Neural cell (in vitro differentiated cells): ENCODE measurements around the gene SPIB. TPM values are rescaled to one million over a fixed set of nuclear protein-coding genes. Genes with fewer than 3 reads are reported as not detected.

ENCODE experiments used
- H2AFZ ChIP-seq: fragments of 200-600, 300-800 bp; sonication (generic), shearing (Covaris generic); 2 replicates; pipeline ENCODE4 v1.6.0; 2014; ENCODE audit warnings: low read depth, mild to moderate bottlenecking, antibody characterized with exemption, low read length, moderate library complexity
- H3F3A ChIP-seq: fragments of 200-600 bp; shearing (Covaris generic); 2 replicates; pipeline ENCODE4 v1.6.1; 2016; ENCODE audit warnings: mild to moderate bottlenecking, moderate library complexity, mixed read lengths, antibody characterized with exemption, low read length; ENCODE audit not compliant: insufficient read depth, poor library complexity, severe bottlenecking
- H3K27ac ChIP-seq: fragments of 200-600, 300-800 bp; sonication (generic), shearing (Covaris generic); 2 replicates; pipeline ENCODE4 v1.5.1; 2014; ENCODE audit warnings: mild to moderate bottlenecking, low read length, moderate library complexity
- H3K27me3 ChIP-seq: fragments of 300-800, 200-600 bp; sonication (generic), shearing (Covaris generic); 2 replicates; pipeline ENCODE4 v1.6.0; 2014; ENCODE audit warnings: mild to moderate bottlenecking, low read depth, low read length, moderate library complexity; ENCODE audit not compliant: insufficient read depth
- H3K36me3 ChIP-seq: fragments of 300-800, 200-600 bp; sonication (generic), shearing (Covaris generic); 2 replicates; pipeline ENCODE4 v1.5.1; 2014; ENCODE audit warnings: mild to moderate bottlenecking, antibody characterized with exemption, low read length, moderate library complexity; ENCODE audit not compliant: insufficient read depth
- H3K4me2 ChIP-seq: fragments of 300-800, 200-600 bp; sonication (generic), shearing (Covaris generic); 2 replicates; pipeline ENCODE4 v1.6.0; 2014; ENCODE audit warnings: mild to moderate bottlenecking, low read length
- H3K4me3 ChIP-seq: fragments of 300-800, 200-600 bp; sonication (generic), shearing (Covaris generic); 2 replicates; pipeline ENCODE4 v1.5.1; 2014; ENCODE audit warnings: mild to moderate bottlenecking, low read length, moderate library complexity
- H3K79me2 ChIP-seq: fragments of 200-600 bp; shearing (Covaris generic); replicated peaks from 2 replicates; pipeline ENCODE4 v1.6.0; 2014; ENCODE audit warnings: mild to moderate bottlenecking, low read length, moderate library complexity; ENCODE audit not compliant: insufficient read depth
- H3K9ac ChIP-seq: fragments of 300-800, 200-600 bp; sonication (generic), shearing (Covaris generic); 2 replicates; pipeline ENCODE4 v1.6.1; 2016; ENCODE audit warnings: mild to moderate bottlenecking, low read length, mixed read lengths
- H3K9me2 ChIP-seq: fragments of 200-600 bp; shearing (Covaris generic); 2 replicates; pipeline ENCODE4 v1.6.1; 2016; ENCODE audit warnings: mild to moderate bottlenecking, low read length, mixed read lengths; ENCODE audit not compliant: insufficient read depth
- H3K9me3 ChIP-seq: fragments of 200-600, 300-800 bp; sonication (generic), shearing (Covaris generic); 2 replicates; pipeline ENCODE4 v1.6.1; 2016; ENCODE audit warnings: mild to moderate bottlenecking, mixed run types, low read length, moderate library complexity, mixed read lengths
- H4K20me1 ChIP-seq: fragments of 200-600 bp; shearing (Covaris generic); 2 replicates; pipeline ENCODE4 v1.6.1; 2016; ENCODE audit warnings: mild to moderate bottlenecking, mixed run types; ENCODE audit not compliant: insufficient read depth
- CTCF ChIP-seq: fragments of 450-650 bp; IDR thresholded peaks from 2 replicates; pipeline ENCODE4 v1.5.1; 2014; ENCODE audit warnings: antibody characterized with exemption, mild to moderate bottlenecking, moderate library complexity; ENCODE audit not compliant: poor library complexity, severe bottlenecking
- EP300 ChIP-seq: fragments of 450-650 bp; conservative IDR thresholded peaks from 2 replicates; pipeline ENCODE4 v1.6.1; 2014; ENCODE audit warnings: antibody characterized with exemption, mild to moderate bottlenecking, moderate library complexity; ENCODE audit not compliant: poor library complexity, severe bottlenecking
- EZH2 ChIP-seq: fragments of 200-600, 300-800 bp; shearing (Covaris generic), sonication (generic); IDR thresholded peaks from 2 replicates; pipeline ENCODE4 v1.6.1; 2014; ENCODE audit warnings: antibody characterized with exemption, low read length, borderline replicate concordance, mild to moderate bottlenecking; ENCODE audit not compliant: insufficient read depth, poor library complexity, severe bottlenecking
- MXI1 ChIP-seq: fragments of 450-650 bp; conservative IDR thresholded peaks from 2 replicates; pipeline ENCODE4 v1.6.1; 2014; ENCODE audit warnings: antibody characterized with exemption, mild to moderate bottlenecking; ENCODE audit not compliant: poor library complexity, severe bottlenecking
- POLR2AphosphoS5 ChIP-seq: IDR thresholded peaks from 2 replicates; pipeline ENCODE4 v1.6.1; 2012
- RAD21 ChIP-seq: fragments of 450-650 bp; conservative IDR thresholded peaks from 2 replicates; pipeline ENCODE4 v1.6.1; 2014; ENCODE audit warnings: antibody characterized with exemption, mild to moderate bottlenecking, moderate library complexity
- SMC3 ChIP-seq: fragments of 450-650 bp; conservative IDR thresholded peaks from 2 replicates; pipeline ENCODE4 v1.6.1; 2014; ENCODE audit warnings: antibody characterized with exemption, mild to moderate bottlenecking, moderate library complexity; ENCODE audit not compliant: poor library complexity
- TAF1 ChIP-seq: IDR thresholded peaks from 2 replicates; pipeline ENCODE4 v1.6.1; 2012; ENCODE audit warnings: low read depth
- polyA plus RNA-seq: library from polyadenylated mRNA; depleted of rRNA; stranded (reverse); fragments of >200 nt; gene quantifications from 2 replicates; pipeline ENCODE4 v1.2.3, GENCODE V29; 2014
- TF ChIP-seq, protein P1 (sequence below): IDR thresholded peaks from 2 replicates; pipeline ENCODE4 v1.6.1; 2012; ENCODE audit warnings: borderline replicate concordance

SPIB gene
- polyA plus RNA-seq, 1 donor from 2014 or later, result not detected

- Histone ChIP-seq H3F3A (no peaks in the 10 kb centered on the region), H3K36me3 (no peaks in the 10 kb centered on the region), H3K27me3 (no peaks in the 10 kb centered on the region), H3K9me2 (no peaks in the 10 kb centered on the region), H3K9ac (no peak overlapping the region), H3K4me2 (no peak overlapping the region), H2AFZ (no peak overlapping the region), H3K4me3 (no peak overlapping the region), H4K20me1 (no peaks in the 10 kb centered on the region), H3K79me2 (no peaks in the 10 kb centered on the region), H3K27ac (no peak overlapping the region), H3K9me3 (no peaks in the 10 kb centered on the region)
- TF ChIP-seq TAF1, result no peak
- no peak for TF ChIP-seq MXI1
- no peak for TF ChIP-seq RAD21
- TF ChIP-seq, protein P1, sequence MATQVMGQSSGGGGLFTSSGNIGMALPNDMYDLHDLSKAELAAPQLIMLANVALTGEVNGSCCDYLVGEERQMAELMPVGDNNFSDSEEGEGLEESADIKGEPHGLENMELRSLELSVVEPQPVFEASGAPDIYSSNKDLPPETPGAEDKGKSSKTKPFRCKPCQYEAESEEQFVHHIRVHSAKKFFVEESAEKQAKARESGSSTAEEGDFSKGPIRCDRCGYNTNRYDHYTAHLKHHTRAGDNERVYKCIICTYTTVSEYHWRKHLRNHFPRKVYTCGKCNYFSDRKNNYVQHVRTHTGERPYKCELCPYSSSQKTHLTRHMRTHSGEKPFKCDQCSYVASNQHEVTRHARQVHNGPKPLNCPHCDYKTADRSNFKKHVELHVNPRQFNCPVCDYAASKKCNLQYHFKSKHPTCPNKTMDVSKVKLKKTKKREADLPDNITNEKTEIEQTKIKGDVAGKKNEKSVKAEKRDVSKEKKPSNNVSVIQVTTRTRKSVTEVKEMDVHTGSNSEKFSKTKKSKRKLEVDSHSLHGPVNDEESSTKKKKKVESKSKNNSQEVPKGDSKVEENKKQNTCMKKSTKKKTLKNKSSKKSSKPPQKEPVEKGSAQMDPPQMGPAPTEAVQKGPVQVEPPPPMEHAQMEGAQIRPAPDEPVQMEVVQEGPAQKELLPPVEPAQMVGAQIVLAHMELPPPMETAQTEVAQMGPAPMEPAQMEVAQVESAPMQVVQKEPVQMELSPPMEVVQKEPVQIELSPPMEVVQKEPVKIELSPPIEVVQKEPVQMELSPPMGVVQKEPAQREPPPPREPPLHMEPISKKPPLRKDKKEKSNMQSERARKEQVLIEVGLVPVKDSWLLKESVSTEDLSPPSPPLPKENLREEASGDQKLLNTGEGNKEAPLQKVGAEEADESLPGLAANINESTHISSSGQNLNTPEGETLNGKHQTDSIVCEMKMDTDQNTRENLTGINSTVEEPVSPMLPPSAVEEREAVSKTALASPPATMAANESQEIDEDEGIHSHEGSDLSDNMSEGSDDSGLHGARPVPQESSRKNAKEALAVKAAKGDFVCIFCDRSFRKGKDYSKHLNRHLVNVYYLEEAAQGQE, result no peak
- TF ChIP-seq EZH2, result no peak
- no peak for TF ChIP-seq POLR2AphosphoS5
- no peak for TF ChIP-seq SMC3
Measured at GRCh38 chr19:50409347-50409746, 9.4 kb upstream of the SPIB start.

GRCh38 chr19:50410109-50410508 lies 8.6 kb upstream of the SPIB start:
- Histone ChIP-seq H3K9me3 (no peaks in the 10 kb centered on the region), H3K79me2 (no peaks in the 10 kb centered on the region), H3K27ac (no peak overlapping the region), H3K36me3 (no peaks in the 10 kb centered on the region), H3K27me3 (no peaks in the 10 kb centered on the region), H4K20me1 (no peaks in the 10 kb centered on the region), H3K4me3 (no peak overlapping the region), H3K4me2 (no peak overlapping the region), H3K9me2 (no peaks in the 10 kb centered on the region), H3F3A (no peaks in the 10 kb centered on the region), H3K9ac (no peak overlapping the region), H2AFZ (no peak overlapping the region)
- TF ChIP-seq TAF1, result no peak
- no peak for TF ChIP-seq RAD21
- TF ChIP-seq SMC3, result no peak

DNA sequence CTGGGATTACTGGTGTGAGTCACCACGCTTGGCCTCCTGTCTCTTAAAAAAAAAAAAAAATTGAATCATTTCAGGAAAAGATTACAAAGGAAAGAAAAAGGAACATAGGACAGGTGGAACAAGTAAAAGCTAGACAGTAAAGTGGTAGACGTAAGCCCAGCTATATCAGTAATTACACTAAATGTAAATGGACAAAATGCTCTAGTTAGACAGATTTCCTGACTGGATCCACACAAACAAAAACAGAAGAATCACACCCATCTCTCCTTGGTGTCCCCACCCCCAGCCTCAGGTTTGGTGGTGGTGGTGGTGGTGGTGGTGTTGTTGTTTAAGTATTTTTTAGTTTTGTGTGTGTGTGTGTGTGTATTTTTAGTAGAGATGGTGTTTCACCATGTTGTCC lies 6.3 kb upstream of the SPIB start:
- no peak overlapping the region for H3K4me3 ChIP-seq
- H3K4me2 ChIP-seq, result no peak overlapping the region
- no peak for TF ChIP-seq MXI1
- no peak for TF ChIP-seq RAD21
- no peak for TF ChIP-seq EZH2
- TF ChIP-seq CTCF, result no peak
- no peak for TF ChIP-seq EP300
- TF ChIP-seq SMC3, result no peak
- no peak for TF ChIP-seq POLR2AphosphoS5
- TF ChIP-seq, protein P1, result no peak
- TF ChIP-seq TAF1, result no peak
- no peaks in the 10 kb centered on the region for H4K20me1 ChIP-seq
- H2AFZ ChIP-seq, result no peak overlapping the region
- H3K9me3 ChIP-seq, result no peaks in the 10 kb centered on the region
- no peaks in the 10 kb centered on the region for H3K36me3 ChIP-seq
- no peaks in the 10 kb centered on the region for H3F3A ChIP-seq
- H3K9ac ChIP-seq, result no peak overlapping the region
- H3K79me2 ChIP-seq, result no peaks in the 10 kb centered on the region
- H3K9me2 ChIP-seq, result no peaks in the 10 kb centered on the region
- no peaks in the 10 kb centered on the region for H3K27me3 ChIP-seq
- no peak overlapping the region for H3K27ac ChIP-seq
